GM18873 (cell line): ENCODE data around the gene PAFAH2.
"Not testable (repeated sequence)": the region's sequence is repeated elsewhere in the genome, so short reads cannot be mapped to it uniquely, and the experiment has no call there.

Experiments
- ATAC-seq: cut with Tn5 transposase; IDR thresholded peaks from one replicate; pipeline ENCODE4 v1.9.1; 2021; ENCODE audit warnings: mild to moderate bottlenecking, moderate library complexity, moderate number of reproducible peaks; ENCODE audit not compliant: unreplicated experiment, low FRiP score

Gene PAFAH2

DNA sequence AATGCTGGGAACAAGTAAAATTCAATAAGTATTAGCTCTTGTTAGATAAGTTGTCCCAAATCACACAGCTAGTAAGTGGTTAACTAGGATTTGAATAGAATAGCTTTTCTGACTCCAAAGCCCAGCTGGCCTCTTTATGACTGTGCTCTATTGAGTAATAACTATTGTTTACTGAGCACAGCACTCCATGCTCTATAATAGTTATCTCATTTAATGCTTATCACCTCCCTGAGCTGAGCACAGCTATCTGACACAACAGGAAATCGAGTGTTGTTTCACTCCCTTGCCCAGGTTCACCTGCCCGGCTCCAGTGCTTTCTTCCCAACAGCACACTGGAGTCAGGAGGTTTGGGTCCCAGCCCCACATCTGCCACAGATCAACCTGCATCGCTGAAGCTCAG is 52.9 kb downstream of the PAFAH2 start:
- ATAC-seq, result no peak

DNA sequence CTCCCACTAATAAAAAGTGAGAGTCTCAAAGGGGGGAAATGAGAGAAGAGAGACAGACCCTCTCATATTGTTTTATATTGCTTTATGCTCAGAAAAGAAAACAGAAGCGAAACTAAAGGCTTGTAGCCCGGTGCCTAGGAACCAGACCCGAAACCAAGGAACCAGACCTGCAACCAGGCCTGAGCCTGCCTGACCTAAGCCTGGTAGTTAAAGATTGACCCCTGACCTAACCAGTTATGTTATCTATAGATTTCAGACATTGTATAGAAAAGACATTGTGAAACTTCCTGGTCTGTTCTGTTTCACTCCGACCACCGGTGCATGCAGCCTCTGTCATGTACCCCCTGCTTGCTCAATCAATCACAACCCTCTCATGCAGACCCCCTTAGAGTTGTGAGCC is 54.4 kb downstream of the PAFAH2 start:
- ATAC-seq, result not testable (repeated sequence)

DNA sequence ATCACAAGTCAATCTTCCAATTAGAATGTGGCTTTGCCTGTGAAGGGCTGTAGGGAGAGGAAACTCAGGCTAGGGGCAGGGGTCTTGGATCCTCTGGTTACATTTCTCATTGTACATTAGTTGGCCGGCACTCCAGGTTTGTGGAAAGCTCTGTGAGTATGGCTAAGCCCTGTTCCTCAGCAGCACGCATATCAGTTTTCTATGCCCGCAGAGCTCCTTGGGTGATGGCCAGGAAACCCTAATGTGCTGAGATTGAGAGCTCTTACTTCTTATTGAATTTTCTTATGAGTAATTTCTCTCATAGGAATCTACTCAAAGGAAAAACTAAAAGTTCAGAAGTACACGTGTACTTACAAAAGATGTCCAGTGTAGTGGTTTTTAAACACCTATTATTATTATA is 60.9 kb downstream of the PAFAH2 start:
- ATAC-seq, result no peak

DNA sequence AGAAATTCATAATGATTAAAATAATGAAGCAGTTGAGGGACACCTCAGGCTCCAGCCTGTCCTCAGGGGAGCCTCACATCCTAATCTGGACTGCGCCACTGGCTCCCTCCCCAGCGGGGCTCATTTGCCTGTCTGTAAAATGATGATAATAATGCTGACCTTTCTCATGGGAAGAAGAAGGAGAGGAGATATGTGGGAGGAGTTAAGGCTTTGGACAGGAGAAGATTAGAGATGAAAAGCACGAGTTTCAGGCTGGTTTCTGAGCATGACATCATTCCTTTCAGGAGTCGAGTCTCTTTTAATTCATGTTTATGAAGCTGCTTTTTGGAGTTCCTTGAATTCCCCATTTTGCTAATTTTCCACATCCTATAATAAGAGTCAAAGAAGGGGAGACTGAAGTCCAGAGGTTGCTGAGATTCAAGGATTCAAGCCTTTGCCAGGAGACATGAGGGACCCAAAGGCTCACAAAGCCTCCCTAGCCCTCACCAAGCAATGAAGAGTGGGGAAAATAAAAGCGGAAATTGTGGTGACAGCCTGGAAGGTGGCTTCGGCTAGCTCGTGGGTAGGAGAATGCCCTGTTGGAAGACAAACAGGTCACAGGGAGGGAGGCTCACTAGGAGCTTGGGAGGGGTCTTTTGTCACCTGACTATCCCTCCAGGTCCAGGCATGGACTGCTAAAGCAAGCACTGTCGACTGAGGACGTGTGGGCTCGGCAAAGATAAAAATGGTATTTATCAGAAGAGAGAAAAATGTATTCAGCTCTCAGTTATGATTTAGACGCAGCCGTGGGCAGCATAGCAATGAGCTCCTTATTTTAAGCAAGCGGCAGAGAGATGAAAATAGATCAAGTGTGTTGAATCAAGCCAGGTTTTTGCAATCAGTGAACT is 64.1 kb downstream of the PAFAH2 start:
- no peak for ATAC-seq

DNA sequence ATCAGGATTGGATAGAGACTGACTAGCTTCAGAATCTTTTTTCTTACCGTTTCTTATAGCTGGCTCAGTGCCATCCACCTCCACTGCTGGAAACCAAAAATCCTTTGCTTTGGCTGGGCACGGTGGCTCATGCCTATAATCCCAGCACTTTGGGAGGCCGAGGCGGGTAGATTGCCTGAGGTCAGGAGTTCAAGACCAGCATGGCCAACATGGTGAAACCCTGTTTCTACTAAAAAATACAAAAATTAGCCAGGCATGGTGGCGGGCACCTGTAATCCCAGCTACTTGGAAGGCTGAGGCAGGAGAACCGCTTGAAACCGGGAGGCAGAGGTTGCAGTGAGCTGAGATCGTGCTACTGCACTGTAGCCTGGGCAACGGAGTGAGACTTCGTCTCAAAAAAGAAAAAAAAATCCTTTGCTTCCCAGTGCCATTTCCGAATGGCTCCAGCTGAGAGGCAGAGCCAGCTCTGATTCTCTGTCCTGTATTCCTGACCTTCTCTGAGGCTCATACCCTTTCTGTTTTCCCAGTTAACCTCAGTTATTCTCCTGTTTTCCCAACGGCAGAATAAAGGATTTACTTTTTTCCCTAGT is 65.0 kb downstream of the PAFAH2 start:
- not testable (repeated sequence) for ATAC-seq

DNA sequence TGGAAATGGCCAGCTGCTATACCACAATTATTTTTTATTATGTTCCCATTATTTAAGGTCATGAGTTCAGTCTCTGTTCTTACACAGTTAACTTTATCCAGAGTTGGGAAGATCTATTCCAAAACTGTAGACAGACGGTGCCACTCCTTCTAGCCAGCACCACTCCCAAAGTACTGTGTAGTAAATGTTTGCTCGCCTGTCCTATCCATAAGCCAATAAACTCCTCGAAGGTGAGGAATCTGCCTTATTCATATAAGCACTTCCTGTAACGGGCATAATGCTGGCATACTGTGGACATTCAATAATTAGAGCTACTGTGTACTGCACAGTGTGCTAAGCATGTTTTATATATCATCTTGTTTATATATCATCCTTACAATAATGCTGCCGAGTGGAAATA is 65.5 kb downstream of the PAFAH2 start:
- no peak for ATAC-seq

DNA sequence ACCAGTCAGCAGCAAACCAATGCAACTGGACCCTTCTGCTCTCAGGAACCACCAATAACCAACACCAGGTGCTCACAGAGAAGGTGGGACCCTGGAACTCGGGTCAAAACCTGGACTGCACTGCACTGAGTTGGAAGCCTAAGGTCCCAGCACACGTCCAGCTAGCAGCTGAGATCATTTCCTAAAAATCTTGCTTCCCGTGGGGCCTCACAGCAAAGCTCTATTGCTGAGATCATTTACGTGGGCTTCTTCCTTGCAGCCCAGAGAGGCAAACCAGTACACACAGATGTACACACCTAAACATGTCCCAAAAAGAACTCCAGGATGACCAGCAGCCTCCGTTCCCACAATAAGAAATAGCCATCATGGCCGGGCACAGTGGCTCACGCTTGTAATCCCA is 68.8 kb downstream of the PAFAH2 start:
- no peak for ATAC-seq

DNA sequence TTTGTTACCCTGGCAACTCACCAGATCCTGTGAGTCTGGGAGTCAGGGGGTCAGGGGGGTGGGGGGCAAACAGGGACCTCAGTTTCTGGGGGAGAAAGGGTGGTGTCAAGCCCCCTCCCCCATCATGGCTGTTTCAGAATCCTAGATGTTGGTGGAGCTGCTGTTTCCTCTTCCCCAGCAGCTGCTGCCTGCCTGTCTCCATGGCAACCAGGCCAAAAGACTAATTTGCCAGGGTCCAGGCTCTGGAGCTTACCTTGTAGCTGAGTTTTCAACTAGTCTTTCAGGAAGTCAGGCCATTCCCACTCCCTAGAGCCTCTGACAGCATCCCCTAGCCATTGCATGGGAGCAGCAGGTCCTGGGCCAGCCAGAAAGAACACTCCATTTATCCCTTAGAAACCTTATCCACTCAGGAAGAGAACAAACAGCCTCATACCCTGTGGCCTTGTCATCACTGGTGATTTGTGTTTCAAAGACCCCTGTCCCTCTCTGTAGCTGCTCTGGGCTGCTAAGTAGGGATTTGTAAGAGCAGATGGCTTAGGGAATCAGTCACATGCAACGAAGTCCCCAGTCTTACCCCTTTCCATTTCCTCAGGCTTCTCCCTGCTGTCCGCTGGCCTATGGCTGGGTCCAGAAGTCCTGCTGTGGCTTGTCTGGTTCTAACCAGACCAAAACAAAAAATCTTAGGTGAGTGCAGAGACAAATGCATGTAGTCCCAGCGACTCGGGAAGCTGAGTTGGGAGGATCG is 70.2 kb downstream of the PAFAH2 start:
- no peak for ATAC-seq

DNA sequence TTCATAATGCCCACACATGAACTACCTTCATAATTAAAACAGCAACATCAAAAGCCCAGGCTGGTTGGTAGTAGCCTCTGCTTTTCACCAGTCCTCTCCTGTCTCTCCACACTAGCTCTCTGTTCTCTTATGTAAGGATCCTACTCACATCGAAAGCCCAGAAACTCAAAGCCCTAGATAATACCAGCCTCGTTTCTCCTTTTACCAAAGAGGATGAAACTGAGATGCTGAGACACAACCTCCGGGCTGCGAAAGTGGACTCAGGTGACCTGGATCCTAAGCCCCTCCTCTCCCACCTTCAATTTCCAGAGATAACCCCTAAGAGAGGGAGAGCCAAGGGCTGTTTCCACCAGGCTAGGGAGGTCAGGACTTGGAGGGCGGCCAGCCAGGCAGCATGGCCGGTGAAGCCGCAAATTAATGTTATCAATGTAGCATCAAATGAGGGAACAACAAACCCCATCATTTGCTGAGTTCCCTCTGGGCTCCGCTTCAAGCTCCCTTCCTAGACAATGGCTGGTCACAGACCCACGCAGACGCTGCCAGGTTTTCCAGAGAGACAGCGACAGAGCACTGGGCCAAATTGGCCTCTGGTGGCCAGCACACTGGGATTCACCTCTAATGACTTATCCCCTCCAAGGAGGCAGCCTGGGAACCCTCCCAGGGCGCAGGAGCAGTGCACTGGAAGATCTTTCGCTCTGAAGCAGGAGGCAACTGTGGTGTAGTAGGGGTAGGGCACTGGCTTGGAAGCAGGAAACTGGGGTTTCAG is 70.9 kb downstream of the PAFAH2 start:
- ATAC-seq, result no peak

DNA sequence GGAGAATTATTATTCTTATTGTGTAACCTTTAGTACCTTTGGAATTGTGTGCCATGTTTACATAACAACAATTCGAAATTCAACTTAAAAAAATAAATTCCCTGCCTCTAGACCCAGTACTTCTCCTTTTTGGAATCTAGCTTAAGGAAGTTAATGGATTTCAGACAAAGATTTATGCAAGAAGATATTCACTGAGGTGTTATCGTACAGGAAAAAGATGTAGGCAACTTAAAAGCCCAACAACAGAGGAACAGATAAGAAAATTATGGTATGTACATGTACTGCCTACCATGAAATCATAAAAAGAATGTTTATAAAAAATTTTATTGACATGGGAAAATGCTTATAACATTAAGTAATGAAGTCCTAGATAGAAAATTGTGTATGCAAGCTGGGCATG is 73.4 kb downstream of the PAFAH2 start:
- no peak for ATAC-seq

DNA sequence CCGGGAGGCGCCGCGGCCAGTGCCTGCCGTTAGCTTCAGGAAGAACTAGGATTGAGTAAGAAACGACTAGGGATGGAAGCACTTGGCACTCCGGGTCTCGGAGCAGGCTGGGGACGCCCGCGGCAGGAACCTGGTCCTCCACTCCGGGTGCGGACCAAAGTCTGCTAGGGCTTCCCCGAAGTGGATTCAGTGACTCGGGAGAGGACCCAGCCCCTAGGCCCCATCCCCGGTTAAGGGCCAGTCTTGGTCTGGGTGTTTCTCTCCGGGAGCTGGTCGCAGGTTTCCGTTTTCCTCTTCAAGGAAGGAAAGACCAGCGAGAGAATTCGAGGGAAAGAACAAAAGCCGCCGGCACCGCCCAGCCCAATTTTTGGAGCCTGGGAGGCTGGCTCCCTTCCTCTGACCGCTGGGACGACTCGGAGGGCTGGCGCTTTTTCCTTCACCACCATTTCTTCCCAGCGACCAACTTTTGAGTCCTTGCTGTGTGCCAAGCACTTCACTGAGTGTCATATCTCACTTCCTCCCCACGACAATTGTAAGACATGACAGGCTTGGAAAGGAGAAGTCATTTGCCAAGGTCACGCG is 74.8 kb downstream of the PAFAH2 start:
- no peak for ATAC-seq

DNA sequence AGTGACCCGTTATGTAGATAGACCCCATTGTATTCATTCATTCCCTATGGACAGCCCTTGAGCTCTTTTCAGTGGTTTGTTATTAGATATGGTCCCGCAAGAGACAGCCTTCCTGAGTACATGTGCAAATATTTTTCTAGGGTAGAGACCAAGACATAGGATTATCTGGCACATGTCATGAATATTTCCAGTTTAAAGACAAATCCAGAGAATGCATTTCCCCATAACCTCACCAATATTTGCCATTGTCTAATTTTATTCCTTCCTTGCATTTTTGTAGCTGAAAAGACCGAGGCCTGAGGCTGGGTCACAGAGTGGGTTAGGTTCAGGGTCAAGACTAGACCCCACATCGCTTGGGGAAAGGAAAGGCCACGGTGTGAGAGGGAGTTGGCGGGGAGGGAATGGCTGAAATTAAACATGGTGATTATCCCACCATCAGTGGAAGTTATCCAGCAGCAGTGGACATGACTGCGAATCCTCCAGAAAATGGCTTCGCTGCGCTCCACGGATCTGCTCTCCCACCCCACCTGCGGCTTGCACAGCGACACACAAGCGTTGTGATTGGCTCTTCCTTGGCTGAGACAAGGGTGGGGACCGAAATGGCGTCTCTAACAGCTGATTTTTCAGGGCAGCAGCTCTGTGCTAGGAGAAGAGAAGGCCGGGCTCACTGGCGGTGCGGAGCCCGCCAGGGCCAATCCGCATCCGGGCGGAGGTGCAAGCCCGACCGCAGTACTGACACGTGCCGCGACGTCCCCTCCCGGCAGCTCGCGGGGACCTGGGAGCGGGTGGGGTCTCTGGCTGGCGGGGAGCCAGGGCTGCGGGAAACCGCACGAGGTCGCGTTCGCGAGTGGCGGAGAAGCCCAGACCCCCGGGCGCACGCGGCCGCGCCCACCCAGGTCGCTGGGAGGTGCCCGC is 75.5 kb downstream of the PAFAH2 start:
- no peak for ATAC-seq

DNA sequence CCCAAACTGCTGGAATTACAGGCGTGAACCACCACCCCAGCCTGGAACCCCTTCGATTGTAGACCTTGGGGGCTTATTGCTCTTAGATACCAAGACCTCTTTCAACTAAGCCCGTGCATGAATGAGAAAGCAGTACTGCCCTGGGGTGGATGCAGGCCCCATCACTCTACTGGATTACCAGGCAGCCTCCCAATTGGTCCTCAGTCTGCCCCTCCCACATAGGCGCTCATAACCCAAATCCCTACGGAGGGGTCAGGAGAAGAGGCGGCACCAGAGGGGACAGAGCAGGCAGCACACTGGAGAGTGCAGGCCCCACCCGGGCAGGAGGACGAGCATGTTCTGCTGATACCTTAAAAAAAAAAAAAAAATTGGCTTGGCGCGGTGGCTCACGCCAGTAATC is 79.2 kb downstream of the PAFAH2 start:
- no peak for ATAC-seq

DNA sequence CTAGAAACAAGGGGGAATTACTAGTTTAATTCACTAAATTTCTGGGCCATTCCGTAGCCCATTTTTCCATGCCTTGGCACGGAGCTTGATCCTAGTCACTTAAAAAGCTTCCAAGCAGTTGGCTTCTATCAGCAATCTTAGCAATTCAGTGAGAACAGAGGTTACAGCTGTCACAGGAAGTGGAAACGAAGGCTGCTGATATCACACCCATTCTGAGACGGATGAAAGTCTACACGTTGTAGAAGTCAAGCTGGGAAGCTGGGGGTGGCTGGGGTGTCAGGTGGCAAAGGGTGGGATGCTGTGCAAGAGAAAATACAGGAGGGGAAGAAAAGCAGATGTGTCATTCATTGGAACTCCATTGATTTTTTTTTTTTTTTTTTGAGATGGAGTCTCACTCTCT is 79.9 kb downstream of the PAFAH2 start:
- no peak for ATAC-seq

DNA sequence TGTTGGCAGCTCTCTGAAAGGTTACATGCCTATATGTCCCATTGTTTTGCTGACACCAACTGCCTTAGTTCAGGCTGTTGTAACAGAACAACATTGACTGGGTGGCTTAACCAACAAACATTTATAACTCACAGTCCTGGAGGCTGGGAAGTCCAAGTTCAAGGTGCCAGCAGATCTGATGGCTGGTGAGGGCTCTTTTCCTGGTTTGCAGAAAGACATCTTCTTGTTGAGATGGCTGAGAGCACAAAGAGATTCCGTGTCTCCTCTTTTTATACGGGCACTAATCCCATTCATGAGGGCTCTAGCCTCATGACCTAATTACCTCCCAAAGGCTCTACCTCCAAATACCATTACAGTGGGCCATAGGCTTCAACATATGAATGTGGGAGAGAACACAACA is 81.4 kb downstream of the PAFAH2 start:
- no peak for ATAC-seq

DNA sequence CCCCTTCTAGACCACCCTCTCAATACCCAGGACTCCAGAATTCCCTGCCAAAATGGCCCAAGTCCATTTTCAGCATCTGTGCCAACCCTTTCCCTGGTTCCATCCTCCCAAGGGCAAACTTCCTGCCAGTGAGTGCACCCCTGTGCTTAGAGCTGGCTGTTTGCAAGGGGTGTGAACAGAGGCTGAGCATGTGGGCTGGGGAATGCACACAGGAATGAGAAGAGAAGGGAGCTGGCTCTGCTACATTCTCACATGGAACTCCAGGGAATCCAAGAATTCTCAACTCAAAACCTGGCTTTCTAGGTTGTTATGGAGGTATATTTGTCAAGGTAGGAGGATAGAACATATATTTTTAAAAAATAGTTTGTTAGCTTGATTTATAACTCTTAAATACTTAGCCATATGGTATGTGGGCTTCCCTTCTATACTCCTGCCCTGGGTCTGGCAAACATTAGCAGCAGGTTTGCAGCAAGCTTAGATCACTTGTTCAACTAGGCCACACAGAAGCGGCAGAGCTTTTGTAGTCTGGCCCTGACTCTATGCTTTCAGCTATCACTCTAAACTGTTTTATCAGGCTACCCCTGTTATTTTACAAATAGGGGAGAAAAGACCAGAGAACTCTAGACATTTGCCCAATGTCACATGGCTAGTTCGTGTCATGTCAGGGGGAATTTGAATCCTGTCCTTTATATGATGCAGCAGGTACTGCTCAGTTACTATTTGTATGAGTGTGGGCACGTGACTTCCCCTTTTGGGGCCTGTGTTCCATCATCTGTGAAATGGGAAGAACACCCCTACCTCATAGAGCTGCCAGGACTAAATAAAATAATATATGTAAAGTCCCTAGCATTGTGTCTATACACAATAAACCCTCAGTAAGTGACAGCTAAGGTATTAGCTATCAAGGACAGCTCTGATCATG is 83.5 kb downstream of the PAFAH2 start:
- ATAC-seq, result no peak

DNA sequence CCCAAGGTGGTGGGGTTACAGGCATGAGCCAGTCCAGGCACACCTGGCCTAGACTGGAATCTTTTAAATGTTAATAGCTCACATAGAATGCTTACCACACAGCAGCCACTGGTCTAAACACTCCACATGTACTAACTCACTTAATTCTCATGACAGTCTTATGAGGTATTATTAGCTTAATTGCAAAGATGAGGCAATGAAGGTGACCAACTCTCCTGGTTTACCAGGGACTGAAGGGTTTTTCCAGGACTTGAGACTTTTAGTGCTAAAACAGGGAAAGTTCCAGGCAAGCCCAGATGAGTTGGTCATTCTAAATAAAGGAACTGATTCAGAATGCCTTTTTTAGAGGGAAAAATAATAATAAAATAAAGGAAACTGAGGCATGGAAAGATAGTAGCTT is 84.7 kb downstream of the PAFAH2 start:
- ATAC-seq, result no peak

DNA sequence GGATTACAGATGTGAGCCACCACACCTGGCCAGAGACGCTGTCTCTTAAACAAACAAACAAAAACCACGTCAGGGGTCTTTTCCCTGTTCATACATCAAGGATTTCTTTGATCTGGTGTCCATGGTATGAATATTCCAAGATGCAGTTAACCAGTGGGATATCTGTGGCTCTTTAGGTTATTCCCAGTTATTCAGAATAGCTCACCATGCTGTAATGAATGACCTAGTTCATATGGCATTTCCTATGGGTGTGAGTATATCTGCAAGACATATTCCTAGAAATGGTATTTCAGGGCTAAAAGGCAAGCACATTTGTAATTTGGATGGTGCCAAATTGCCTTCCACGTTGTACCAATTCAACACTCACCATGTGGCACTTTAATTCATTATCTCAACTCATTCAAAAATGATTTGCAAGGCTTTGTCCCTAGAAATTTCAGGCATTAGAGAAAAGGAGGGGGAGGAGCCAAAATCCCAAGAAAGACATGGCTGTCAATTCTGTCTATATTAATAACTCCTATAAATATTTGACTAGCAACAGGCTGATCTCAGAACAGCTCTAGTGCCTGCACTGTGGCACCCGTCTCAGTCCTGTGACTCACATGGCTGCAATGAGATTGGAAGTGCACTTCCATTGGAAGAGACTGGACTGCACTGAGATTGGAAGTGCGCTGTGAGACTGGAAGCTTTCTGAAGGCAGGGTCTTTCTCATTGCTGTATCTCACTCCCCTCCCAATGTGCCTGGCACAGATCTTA is 85.6 kb downstream of the PAFAH2 start:
- no peak for ATAC-seq
